Epithelial cell of esophagus (primary cell): ENCODE data around the gene MALRD1.
A peak's percentile ranks its signal among the peaks of the same experiment; 100 is the strongest.

ENCODE experiments used
- DNase-seq: peaks from one replicate; pipeline ENCODE4 v3.0.0; 2010; ENCODE audit warnings: low read depth
- H3K4me3 ChIP-seq: 2 replicates; pipeline ENCODE4 v1.5.1; 2011; ENCODE audit warnings: mild to moderate bottlenecking, low read length, control low read depth
- CTCF ChIP-seq: IDR thresholded peaks from 2 replicates; pipeline ENCODE4 v1.5.1; 2011; ENCODE audit warnings: low read depth, mild to moderate bottlenecking, low read length, control low read depth, inconsistent platforms; ENCODE audit not compliant: insufficient read depth; ENCODE audit errors: missing control alignments

MALRD1 gene

DNA sequence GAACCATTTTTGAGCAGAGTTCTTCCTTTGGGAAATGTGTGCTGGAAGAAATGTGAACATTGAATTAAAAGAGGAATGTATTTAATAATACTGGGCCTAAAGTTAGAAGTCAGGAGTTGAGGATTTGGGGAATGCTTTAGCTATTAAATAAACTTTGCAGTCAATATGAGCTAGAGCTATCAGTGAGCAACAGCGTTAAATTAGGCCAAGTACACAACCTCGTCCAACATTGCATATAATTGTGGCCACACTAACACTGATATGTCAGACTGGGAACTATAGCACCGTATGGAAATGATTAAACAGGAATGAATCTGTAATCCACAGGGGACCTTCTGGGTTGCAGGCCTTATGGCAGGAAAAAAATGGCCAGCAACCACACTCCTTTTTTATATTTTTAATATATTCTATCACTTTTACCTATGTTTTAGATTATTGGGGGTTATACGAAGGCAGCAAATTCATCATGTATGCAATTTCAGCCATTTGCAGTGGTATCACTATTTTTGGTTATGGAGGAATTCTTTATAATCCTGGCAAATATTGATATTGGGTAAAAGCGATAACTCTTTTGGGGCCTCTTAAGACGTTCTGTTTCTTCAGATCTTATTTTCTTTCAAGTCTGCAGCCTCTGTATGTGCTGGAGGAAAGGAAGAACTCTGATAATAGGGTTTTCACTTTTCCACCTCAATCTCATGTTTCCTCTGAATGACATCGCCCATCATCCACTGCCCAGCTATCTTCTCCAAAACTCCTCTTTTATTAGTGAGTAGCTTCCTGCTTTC lies 531.4 kb downstream of the MALRD1 start:
- TF ChIP-seq CTCF = no peak
- no peak for DNase-seq

DNA sequence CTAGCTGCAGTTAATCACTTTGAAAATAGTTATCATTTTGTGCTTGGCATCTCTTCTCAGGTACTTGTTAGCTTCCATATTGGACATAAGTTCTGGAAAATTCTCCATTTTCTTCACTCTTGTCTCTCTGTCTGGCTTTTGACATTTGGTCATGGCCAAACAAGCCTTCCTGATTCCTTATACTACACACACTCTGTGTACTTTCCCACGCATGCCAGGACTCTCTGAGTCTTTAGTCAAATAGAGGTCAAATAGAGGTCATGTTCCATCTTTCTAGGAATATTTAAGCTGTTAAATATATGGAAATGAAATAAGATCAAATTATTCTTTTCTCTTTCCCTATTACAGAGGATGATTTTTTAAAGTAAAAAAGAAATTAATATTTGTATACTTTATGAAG lies 532.1 kb downstream of the MALRD1 start:
- DNase-seq = no peak
- no peak for TF ChIP-seq CTCF
- no peak overlapping the region for H3K4me3 ChIP-seq

More for the DNA sequence above, 531.4 kb downstream of the MALRD1 start:
- H3K4me3 ChIP-seq = no peak overlapping the region

DNA sequence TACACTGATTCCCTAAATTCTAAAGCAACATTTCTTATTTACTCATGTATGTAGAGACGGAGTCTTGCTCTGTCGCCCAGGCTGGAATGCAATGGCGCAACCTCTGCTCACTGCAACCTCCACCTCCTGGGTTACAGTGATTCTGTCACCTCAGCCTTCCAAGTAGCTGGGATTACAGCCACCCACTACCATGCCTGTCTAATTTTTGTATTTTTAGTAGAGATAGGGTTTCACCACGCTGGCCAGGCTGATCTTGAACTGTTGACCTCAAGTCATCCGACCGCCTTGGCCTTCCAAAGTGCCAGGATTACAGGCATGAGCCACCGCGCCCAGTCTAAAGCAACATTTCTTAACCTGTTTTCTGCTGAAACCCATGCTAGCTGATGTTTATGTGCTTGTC lies 540.0 kb downstream of the MALRD1 start:
- TF ChIP-seq CTCF = no peak
- no peak for DNase-seq

DNA sequence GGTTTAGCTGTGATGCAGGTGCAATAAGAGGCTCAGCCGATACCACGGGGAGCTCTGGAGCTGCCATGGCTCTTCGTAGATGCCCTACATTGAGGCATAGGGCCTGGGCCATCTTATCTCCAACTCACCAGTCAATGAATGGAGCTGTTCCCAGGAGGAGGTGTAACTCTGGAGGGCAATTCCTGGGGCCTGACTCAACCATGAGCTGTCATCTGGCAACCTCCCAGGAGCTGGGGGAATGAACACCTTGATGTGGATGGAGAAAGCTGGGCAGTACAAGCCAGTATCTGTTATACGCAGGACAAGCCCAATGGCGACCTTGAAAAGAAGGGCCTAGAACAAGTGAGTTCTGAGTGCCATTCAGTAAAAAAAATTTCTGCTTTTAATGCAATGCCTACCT lies 543.7 kb downstream of the MALRD1 start:
- no peak overlapping the region for H3K4me3 ChIP-seq
- peak; percentile 88 for DNase-seq
- TF ChIP-seq CTCF = no peak

More for the DNA sequence above, 540.0 kb downstream of the MALRD1 start:
- no peak overlapping the region for H3K4me3 ChIP-seq

DNA sequence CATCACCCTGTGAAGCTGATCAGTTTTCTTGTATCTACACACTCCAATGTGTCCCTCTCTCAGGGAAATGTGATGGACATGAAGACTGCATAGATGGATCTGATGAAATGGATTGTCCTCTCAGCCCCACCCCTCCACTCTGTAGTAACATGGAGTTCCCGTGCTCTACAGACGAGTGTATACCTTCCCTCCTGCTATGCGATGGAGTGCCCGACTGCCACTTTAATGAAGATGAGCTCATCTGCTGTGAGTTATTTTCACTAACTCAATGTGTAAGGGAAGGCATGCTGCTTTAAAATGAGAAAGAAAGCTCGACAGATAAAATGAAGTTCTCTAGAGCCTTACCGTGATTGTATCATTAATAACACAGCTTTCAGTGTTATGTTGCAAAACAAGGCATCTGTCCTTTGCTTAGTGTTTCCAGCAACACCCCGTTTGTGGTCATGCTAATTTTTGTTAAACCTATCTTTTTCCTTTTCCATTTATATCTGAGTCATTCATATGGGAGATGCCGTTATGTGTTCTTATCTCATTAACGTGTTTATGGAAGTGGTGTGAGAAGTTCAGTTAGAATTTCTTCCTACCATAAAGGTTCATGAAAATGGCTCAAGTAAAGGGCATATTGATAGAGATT lies 546.7 kb downstream of the MALRD1 start:
- no peak overlapping the region for H3K4me3 ChIP-seq
- TF ChIP-seq CTCF = no peak
- no peak for DNase-seq

GRCh38 chr10:19605806-19606205 lies 557.2 kb downstream of the MALRD1 start:
- H3K4me3 ChIP-seq = no peak overlapping the region
- DNase-seq = no peak
- TF ChIP-seq CTCF = no peak
